K562 (cell line): ENCODE results near the gene AMDHD2. TPM values are rescaled to one million over a fixed set of nuclear protein-coding genes. Genes with fewer than 3 reads are reported as not detected.

ENCODE experiments used
- ATAC-seq: fragments of 200-7000 bp; cut with Tn5 transposase; 3 replicates; pipeline ENCODE4 v1.9.1; 2020; ENCODE audit warnings: moderate library complexity
- BruUV-seq: library from RNA; stranded (reverse); fragments of 400-500 nt; replicated peaks from 2 replicates; lab custom pipeline; 2021; lab: Mats Ljungman, UMichigan
- CTCF ChIA-PET: fragments of 300-600 bp; formaldehyde crosslinking; extraction: SDS; loops from one replicate; lab custom pipeline; 2021; ENCODE audit warnings: low intra/inter-chr PET ratio; lab: Yijun Ruan, JAX
- POLR2A ChIA-PET: fragments of 300-600, 350-650 bp; sonication (Branson Sonifier 250); formaldehyde crosslinking; extraction: SDS; loops from one replicate; lab custom pipeline; 2021; ENCODE audit warnings: antibody characterized with exemption, inconsistent platforms; lab: Yijun Ruan, JAX
- DNase-seq, 4 experiments: peaks; one replicate each; pipeline versions ENCODE4 v3.0.0 to v3.0.0-alpha.2; 2011 to 2018; ENCODE audit warnings: low spot score in 3 of 4, mixed read lengths in 3 of 4; ENCODE audit errors: extremely low read depth in 1 of 4
- FAIRE-seq: peaks from 2 replicates; lab custom pipeline; 2011; peaks lifted over from hg19 to GRCh38; lab: Jason Lieb, UNC
- H2AFZ ChIP-seq: 2 replicates; pipeline ENCODE4 v1.6.0; 2011; ENCODE audit warnings: low read depth, low read length, control low read depth, inconsistent platforms
- H3K27ac ChIP-seq: fragments of 200-600 bp; 3 replicates; pipeline ENCODE4 v1.8.0; 2011; ENCODE audit warnings: low read depth, mild to moderate bottlenecking, control low read depth, inconsistent platforms, low read length, moderate library complexity, mixed read lengths; ENCODE audit errors: extremely low read depth
- H3K27me3 ChIP-seq, 2 experiments: fragments of 300-600 bp in 1 of 2; 2 replicates in 1 of 2; 3 replicates in 1 of 2; pipeline versions ENCODE4 v1.6.0 to v1.8.0; 2011; ENCODE audit warnings: inconsistent platforms in 2 of 2, low read length in 2 of 2, mild to moderate bottlenecking in 1 of 2, mixed read lengths in 1 of 2, moderate library complexity in 1 of 2; ENCODE audit not compliant: control insufficient read depth in 2 of 2, insufficient read depth in 2 of 2
- H3K36me3 ChIP-seq: fragments of 300-600 bp; 3 replicates; pipeline ENCODE4 v1.8.0; 2011; ENCODE audit warnings: mild to moderate bottlenecking, low read length, inconsistent platforms; ENCODE audit not compliant: control insufficient read depth, insufficient read depth
- H3K4me1 ChIP-seq, 2 experiments: fragments of 200-600 bp in 1 of 2; replicated peaks in 1 of 2; 2 replicates in 1 of 2; 3 replicates in 1 of 2; pipeline versions ENCODE4 v1.5.1 to v1.8.0; 2011; ENCODE audit warnings: inconsistent platforms in 2 of 2, low read length in 2 of 2, mild to moderate bottlenecking in 1 of 2, mixed read lengths in 1 of 2, moderate library complexity in 1 of 2; ENCODE audit not compliant: control insufficient read depth in 2 of 2, insufficient read depth in 2 of 2
- H3K4me2 ChIP-seq: 2 replicates; pipeline ENCODE4 v1.6.1; 2011; ENCODE audit warnings: low read length, control low read depth, inconsistent platforms, mixed read lengths; ENCODE audit not compliant: insufficient read depth
- H3K4me3 ChIP-seq: fragments of 200-600 bp; sonication (generic), shearing (Covaris generic); 2 replicates; pipeline ENCODE4 v1.5.1; 2016; ENCODE audit warnings: control low read depth, inconsistent platforms
- H3K79me2 ChIP-seq: fragments of 200-600 bp; 3 replicates; pipeline ENCODE4 v1.8.0; 2011; ENCODE audit warnings: low read length, inconsistent platforms; ENCODE audit not compliant: control insufficient read depth, insufficient read depth
- H3K9ac ChIP-seq, 2 experiments: 2 replicates each; pipeline versions ENCODE4 v1.6.0 to v1.6.1; 2011; ENCODE audit warnings: low read depth in 2 of 2, low read length in 2 of 2, control low read depth in 1 of 2, inconsistent platforms in 1 of 2, mild to moderate bottlenecking in 1 of 2, mixed read lengths in 1 of 2; ENCODE audit not compliant: insufficient read depth in 1 of 2
- H3K9me1 ChIP-seq: one replicate; pipeline ENCODE4 v1.6.0; 2011; ENCODE audit warnings: inconsistent platforms, mild to moderate bottlenecking, low read length, moderate library complexity; ENCODE audit not compliant: control insufficient read depth, insufficient read depth
- H3K9me3 ChIP-seq: replicated peaks from 2 replicates; pipeline ENCODE4 v1.5.1; 2011; ENCODE audit warnings: low read depth, low read length, inconsistent platforms; ENCODE audit not compliant: control insufficient read depth, insufficient read depth
- H4K20me1 ChIP-seq: replicated peaks from 2 replicates; pipeline ENCODE4 v1.6.1; 2011; ENCODE audit warnings: low read length, inconsistent platforms, mixed read lengths; ENCODE audit not compliant: control insufficient read depth, insufficient read depth
- ESRRB ChIP-seq: fragments of 250-450 bp; sonication (Bioruptor Pico); IDR thresholded peaks from 2 replicates; pipeline ENCODE4 v1.5.0; 2020; ENCODE audit warnings: mild to moderate bottlenecking, moderate library complexity, borderline replicate concordance
- POLR2G ChIP-seq: fragments of 200-400 bp; formaldehyde crosslinking; IDR thresholded peaks from 2 replicates; pipeline ENCODE4 v1.6.1; 2017; ENCODE audit warnings: low read depth, mild to moderate bottlenecking, antibody characterized with exemption, low read length, moderate library complexity
- XRCC3 ChIP-seq: fragments of 450-650 bp; IDR thresholded peaks from 2 replicates; pipeline ENCODE4 v1.6.1; 2017; ENCODE audit warnings: mild to moderate bottlenecking, moderate library complexity
- WGBS: fragments of 100-300 bp; shearing (Covaris generic); methylation state at CpG from one replicate; pipeline ENCODE4 v1.1.6; 2016; ENCODE audit warnings: low coverage, mixed read lengths; ENCODE audit not compliant: insufficient coverage; ENCODE audit errors: missing lambda C conversion rate; 5-methylcytosine and 5-hydroxymethylcytosine counted together
- in situ Hi-C: fragments of 300-500 bp; cut with MboI; formaldehyde crosslinking; loops from 4 replicates; pipeline ENCODE4 v1.15.0; 2018; ENCODE audit warnings: inconsistent platforms, mixed read lengths
- intact Hi-C: fragments of 100-400 bp; cut with micrococcal nuclease; formaldehyde crosslinking; loops from 2 replicates; pipeline ENCODE4 v1.14.2; 2022
- polyA plus RNA-seq, 8 experiments: library from polyadenylated mRNA; depleted of rRNA in 4 of 8; stranded (reverse) in 5 of 8; unstranded in 3 of 8; fragments of >200 nt; fragmentation: Nextera tagmentation in 2 of 8; fragmentation: Illumina TruSeq in 1 of 8; extraction: Ambion mirVana in 2 of 8; extraction: Trizol in 1 of 8; gene quantifications; 2 replicates each; pipeline versions ENCODE4 v1.2.1 to v1.2.3, GENCODE V29; 2011 to 2014; ENCODE audit warnings: inconsistent platforms in 1 of 8, missing spikeins in 1 of 8
- total RNA-seq, 7 experiments: library from RNA; depleted of rRNA in 6 of 7; stranded (reverse); fragments of >200 nt in 6 of 7; fragmentation: Illumina TruSeq in 2 of 7; extraction: Trizol in 2 of 7; gene quantifications; 2 replicates each; pipeline versions ENCODE4 v1.2.1 to v1.2.3, GENCODE V29; 2011 to 2021; ENCODE audit warnings: low replicate concordance in 1 of 7

Gene AMDHD2
- total and polyA plus RNA-seq, 9 of the 15 experiments (the other 6 are each of a cell fraction or from before 2014, with no cell fraction given) = 0.38 to 56.9 (median 18.3) TPM; not detected in 1

DNA sequence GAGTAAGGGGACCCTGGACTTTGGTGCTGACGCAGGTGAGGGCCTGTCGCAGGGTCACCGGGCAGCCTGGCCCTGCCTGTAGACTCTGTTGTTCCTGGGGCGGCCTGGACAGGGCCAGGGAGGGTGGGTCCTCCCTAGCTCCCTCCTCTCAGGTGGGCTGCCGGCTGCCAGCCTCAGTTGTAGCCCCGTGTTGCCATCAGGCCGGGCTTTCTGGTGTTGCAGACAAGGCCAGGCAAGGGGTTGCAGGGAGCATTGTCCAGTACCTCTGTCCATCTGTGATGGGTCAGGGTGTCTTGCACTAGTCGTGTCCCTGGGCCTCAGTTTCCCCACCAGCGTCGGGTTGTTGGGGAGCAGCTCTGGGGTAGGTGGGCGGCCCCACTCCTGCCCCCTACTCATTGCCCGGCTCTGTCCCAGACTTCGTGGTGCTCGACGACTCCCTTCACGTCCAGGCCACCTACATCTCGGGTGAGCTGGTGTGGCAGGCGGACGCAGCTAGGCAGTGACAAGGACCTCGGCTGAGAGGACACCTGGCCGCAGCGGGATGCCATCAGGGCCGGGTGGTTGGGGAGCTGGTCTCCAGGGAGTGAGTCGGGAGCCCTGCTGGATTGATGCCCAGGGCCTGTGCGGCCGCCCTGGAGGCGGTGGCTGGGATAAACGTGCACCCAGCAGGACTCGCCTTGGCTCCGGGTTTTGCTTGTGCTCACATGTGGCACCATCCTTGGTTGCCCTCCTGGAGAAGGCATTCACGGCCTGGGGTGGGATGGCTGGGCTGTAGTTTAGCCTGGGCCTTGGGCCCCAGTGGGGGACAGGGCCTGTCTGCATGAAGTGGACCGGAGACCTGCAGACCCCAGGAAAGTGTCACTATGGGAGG, 9.1 kb downstream of the AMDHD2 start:
- H3K4me3 ChIP-seq = no peak overlapping the region
- H3K36me3 ChIP-seq = peaks cover 58% of the 10 kb centered on the region; the same call in 2 of the 3 replicates
- H3K9me3 ChIP-seq = no peaks in the 10 kb centered on the region
- TF ChIP-seq POLR2G (peak; percentile 30; the same call in 1 of the 2 replicates), ESRRB (CRISPR knock-in tag) (no peak), XRCC3 (no peak)
- intact Hi-C loops (no loop called here), in situ Hi-C loops (no loop called here)
- DNase-seq (peak in 1 of 4 experiments; percentile 38), ATAC-seq (no peak), FAIRE-seq (no peak)
- H3K27ac ChIP-seq = no peak overlapping the region
- no peaks in the 10 kb centered on the region for H3K27me3 ChIP-seq
- no peak overlapping the region for H3K4me2 ChIP-seq
- no peaks in the 10 kb centered on the region for H4K20me1 ChIP-seq
- peaks cover 3% of the 10 kb centered on the region for H3K9me1 ChIP-seq
- POLR2A ChIA-PET = interaction anchor here (0.6 to 1.6 kb wide), 3 partner anchors 9 to 374 kb away, joined by 3 to 11 read pairs (median 7); partner anchors contain the start of genes AMDHD2 and TRAF7
- WGBS = 88% methylated on average over 26 of the region's 32 CpGs
- H3K79me2 ChIP-seq = no peaks in the 10 kb centered on the region
- CTCF ChIA-PET = no interaction called here
- H3K9ac ChIP-seq = peak overlapping the region in 1 of 2 experiments; percentile 26; a peak in 1 of 4 replicates
- H3K4me1 ChIP-seq = peaks cover 6 to 62% of the 10 kb centered on the region in 2 experiments; a peak in 3 of 5 replicates
- H2AFZ ChIP-seq = no peak overlapping the region
- BruUV-seq = no TSS peak
